ENCODE data around the gene NCAPG2.
"Not testable (repeated sequence)": the region's sequence is repeated elsewhere in the genome, so short reads cannot be mapped to it uniquely, and the experiment has no call there.

The NCAPG2 gene

DNA sequence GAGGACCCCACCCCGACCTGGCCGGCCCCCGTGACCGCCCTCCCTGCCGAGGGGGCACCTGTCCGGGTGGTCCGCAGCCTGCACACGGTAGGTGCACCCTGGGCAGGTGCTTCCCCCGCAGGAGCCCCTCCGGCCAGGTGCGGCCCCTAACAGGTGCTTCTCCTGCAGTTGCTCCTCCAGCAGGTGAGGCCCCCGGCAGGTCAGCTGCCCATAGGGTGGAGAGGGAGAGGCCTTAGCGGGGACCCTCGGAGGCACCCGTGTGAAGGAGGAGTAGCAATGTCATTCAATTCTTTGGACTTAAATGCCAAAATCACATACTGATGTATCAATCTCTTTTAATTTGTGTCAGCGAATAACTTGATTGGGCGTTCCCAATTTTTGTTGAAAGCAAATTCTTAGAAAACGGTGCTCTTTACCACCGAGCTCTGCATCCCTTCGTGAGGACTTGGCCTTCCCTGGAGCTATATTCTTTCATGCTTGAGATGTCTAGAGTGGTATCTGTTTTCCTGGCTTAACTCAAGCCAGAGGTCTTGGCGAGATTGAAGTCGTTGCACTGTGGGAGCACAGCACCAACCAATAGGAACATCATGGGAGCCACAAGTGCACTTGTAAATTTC is 738 bp upstream of the NCAPG2 start:
- no peak for DNase-seq (ENCODE audit: low read depth)

DNA sequence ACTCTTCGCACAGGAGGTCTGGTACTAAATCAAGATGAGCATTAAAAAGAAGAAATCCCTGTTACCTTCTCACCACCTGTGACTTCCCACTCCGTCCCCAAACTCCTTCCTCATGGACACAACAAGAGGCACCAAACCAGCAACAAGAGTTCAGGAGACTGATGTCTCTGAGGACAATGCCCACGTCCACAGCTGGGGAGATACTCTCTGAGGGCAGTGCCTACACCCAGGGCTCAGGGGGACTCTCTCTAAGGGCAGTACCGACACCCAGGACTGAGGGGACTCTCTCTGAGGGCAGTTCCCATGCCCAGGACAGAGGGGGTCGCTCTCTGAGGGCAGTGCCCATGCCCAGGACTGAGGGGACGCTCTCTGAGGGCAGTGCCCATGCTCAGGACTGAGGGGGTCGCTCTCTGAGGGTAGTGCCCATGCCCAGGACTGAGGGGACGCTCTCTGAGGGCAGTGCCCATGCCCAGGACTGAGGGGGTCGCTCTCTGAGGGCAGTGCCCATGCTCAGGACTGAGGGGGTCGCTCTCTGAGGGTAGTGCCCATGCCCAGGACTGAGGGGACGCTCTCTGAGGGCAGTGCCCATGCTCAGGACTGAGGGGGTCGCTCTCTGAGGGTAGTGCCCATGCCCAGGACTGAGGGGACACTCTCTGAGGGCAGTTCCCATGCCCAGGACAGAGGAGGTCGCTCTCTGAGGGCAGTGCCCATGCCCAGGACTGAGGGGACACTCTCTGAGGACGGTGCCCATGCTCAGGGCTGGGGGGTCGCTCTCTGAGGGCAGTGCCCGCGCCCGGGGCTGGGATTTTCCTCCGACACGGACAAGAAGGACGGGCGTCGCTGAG is 703 bp downstream of the NCAPG2 start:
- DNase-seq (ENCODE audit: low read depth), result not testable (repeated sequence)

DNA sequence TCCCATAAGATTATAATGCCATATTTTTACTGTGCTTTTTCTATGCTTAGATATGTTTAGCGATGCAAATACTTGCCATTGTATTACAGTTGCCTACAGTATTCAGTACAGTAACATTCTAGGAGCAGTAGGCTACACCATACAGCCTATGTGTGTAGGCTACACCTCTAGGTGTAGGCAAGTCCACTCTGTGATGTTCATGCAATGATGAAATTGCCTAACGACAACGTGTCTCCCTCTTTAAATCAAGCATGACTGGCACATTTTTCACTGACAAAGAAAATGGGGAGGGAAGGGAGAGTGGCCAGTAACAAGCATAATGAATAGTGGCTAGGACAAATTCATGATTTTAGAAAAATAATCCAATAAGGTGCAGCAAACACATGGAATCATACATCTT is 1.7 kb downstream of the NCAPG2 start:
- DNase-seq (ENCODE audit: low read depth), result no peak

DNA sequence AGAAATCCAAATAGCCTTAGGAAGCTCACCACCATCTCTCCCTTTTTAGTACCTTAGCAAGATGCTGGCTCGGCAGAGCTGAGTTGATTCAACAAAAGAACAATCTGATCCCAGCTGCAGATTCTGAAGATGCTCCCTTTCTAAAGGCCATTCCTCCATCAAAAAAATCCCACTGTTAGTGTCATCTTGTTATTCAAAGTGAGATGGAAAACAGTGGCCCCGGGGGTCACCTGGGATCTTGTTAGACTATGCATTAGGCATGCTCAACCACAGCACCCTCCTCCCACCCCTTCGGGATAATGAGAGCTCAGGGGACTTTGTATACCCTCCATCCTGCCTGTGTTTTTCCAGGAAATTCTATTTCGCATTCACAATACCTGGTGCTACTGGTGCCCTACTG is 2.4 kb downstream of the NCAPG2 start:
- DNase-seq (ENCODE audit: low read depth), result no peak

DNA sequence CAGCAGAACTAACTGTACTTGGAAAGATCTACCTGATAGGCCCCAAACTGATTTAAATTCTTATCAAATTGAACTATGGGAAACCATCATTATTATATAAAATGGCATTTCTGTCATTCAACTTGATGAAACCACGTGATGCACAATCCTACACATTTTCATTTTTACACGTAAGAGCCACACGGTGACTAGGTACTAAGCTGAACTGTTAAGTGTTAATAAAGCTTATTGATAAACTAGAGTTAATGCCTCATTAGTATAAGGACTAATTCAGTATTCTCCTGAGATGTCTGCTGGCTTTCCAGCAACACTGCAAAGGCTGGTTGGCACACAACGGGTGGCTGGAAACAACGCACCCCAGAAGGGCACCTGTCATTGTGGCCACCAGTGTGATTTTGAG is 4.6 kb downstream of the NCAPG2 start:
- DNase-seq (ENCODE audit: low read depth), result no peak

DNA sequence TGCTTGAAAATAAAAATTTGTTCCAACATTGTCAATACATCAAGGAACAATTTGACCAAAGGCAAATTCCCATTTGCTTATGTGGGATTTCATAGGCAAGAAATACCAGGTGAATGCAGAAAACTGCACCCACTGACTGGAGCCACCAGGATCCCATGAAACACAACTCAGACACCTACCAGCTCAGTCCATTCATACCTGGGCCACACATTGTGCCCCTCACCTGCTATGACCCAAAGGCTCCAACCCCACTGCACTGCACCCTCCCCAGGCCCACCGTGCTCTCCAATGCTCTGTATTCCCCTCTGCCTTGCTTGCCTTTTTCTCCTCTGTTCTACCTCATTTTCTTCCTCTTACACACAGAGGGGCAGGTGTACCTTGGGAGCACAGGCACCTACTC is 5.3 kb downstream of the NCAPG2 start:
- DNase-seq (ENCODE audit: low read depth), result no peak

DNA sequence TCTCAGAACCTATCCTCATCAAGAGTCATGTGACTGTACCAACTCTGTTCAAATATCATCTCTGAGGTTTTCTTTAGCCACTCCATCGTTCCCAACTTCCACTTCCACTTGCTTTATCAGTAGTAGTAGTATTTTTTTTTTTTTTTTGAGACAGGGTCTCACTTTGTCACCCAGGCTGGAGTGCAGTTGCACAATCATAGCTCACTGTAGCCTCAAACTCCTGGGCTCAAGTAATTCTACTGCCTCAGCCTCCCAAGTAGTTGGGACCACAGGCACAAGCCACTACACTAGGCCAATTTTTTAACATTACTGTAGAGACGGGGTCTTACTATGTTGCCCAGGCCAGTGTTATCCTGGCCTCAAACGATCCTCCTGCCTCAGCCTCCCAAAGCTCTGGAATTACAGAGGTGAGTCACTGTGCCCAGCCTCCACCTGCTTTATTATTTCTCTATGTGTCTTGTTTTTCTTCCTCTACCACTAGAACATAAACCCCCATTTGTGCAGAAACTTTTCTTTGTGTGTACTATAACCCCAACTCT is 5.9 kb downstream of the NCAPG2 start:
- no peak for DNase-seq (ENCODE audit: low read depth)

DNA sequence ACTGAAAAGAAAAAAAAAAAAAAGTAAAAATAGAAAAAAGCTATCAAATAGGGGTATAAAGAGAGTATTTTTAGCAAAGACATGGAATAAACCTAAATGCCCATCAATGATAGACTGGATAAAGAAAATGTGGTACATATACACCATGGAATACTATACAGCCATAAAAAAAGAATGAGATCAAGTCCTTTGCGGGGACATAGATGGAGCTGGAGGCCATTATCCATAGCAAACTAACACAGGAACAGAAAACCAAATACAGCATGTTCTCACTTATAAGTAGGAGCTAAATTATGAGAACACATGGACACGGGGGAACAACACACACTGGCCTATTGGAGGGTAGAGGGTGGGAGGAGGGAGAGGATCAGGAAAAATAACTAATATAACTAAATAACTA is 7.0 kb downstream of the NCAPG2 start:
- not testable (repeated sequence) for DNase-seq (ENCODE audit: low read depth)

DNA sequence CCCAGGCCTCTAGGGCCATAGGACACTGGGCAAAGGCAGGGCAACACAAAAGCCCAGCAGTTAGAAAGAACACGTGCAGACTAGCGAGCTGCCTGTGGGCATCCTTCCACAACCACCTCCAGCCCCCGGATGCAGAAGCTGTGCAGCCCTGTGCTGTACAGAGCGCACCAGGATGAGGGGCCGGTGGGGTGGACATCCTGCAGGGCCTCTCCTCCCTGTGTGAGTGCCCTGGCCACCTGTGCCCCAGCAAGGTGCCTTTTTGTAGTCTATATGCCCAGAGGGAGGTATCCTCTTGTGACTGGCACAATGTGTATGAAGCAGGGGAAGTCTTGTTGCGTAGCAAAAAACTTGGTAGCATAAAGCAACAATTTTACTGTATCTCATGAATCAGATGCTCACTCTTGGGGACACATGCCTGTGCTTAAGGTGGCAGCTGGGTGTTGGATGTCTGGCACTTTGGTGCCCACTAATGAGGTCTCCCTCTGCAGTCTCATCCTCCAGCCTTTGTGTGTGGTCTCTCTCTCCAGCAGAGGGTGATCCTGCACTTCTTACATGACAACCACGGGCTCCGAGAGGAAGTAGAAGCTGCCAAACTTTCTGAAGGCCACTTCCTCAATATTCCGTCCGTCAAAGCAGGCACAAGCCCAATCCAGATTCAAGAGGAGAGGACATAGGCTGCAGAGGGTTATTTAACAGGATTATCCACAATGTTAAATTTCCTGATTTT is 8.7 kb downstream of the NCAPG2 start:
- no peak for DNase-seq (ENCODE audit: low read depth)

DNA sequence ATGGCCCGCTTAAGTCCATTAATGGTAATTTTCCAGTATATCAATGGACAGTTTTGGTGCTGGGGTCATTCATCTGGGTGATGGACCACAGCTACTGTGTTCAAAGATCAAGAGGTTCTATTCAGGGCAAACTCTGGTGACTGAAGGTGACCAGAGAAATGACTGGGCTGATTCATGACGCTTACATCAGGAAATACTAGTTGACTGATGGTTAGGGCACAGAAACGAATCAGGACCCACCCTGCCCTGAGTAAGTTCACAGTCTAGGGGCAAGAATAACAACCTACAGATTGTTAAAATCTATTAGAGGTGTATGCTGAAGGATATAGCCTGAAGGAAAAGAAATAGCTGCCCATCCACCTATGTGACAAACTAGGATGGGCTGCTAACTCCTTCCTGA is 9.5 kb downstream of the NCAPG2 start:
- no peak for DNase-seq (ENCODE audit: low read depth)

DNA sequence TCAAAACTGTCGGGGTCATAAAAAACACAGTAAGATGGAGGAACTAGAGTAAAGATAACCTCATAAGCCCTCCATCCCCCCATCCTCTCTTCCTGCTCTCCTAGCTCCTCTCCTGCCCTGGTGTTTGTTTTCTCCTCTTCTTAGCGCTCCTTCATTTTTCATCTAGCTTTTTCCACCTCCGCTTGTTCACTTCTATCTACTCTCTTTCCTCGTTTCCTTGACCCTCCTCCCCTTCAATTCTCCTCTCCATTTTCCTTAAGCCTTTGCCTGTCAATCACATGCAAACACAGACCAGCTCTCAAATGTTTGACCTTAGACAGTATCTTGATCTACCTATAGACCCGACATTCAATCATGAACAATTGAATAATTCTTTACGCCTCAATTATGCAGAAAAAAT is 10.0 kb downstream of the NCAPG2 start:
- no peak for DNase-seq (ENCODE audit: low read depth)

DNA sequence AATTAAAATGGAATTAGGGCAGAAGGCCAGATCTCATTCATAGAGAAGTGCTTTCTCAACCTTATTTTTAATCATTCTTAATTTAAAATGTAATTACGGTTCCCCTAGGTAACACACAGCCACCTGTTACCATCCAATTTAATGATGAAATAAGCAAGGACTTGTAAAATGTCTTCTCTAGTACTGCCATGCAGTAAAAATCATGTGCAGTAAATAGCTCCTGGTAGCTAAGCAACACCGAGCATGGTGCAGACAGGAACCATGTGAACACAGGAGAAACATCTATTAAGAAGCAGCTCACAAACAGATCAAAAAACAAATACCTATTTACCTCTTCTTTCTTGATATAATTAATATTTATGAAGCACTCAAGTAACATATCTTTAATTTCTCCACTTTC is 15.1 kb downstream of the NCAPG2 start:
- DNase-seq (ENCODE audit: low read depth), result no peak

DNA sequence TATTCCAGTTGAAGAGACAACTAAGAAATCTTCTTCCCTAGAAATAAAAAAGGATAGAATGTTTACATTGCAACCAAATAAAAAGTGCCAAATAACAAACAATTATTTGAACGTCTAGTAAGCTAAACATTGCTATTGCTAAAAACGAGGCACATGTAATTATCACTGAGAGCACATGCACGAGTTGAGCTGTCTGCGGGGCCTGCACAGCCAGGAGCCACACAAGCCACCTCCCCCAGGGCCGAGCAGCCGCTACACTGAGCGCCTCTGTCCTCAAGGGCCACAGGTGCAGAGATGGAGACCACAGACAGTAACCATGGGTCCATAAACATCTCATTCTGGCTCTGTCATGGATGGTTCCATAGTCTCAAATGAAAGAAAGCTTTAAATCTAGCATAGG is 17.2 kb downstream of the NCAPG2 start:
- DNase-seq (ENCODE audit: low read depth), result no peak

DNA sequence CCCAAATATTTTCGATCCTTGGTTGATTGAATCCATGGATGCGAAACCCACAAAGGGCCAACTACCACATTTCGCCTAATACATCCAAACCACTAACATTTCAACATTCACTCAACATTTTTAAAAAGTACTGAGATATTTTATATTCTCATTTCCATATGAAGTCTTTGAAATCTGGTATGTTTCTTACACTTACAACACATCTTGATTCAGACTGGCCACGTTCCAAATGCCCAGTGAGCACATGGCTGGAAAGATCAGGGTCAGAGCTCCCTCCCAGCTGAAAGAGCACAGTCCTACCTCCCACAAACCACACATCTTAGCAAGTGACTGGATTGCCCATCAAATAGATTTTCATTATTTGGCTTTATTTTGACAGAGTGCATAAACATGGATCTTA is 18.9 kb downstream of the NCAPG2 start:
- no peak for DNase-seq (ENCODE audit: low read depth)

DNA sequence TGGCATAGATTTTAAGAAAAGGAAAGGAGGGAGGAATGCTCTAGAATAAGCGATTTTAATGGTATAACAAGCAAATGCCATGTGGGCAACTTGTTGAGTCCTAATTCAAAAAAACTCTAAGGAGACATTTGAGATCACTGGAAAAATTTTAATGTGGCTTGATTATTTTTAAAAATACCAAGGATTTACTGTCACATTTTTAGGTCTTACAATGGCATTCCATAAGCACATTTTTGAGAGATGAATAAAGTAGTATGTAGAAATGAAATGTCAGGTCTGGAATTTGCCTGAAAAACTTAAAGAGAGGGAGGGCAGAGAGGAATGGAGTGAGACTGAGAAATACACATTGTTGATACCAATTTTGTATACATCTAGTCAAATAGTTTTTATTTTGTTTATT is 20.3 kb downstream of the NCAPG2 start:
- DNase-seq (ENCODE audit: low read depth), result no peak

DNA sequence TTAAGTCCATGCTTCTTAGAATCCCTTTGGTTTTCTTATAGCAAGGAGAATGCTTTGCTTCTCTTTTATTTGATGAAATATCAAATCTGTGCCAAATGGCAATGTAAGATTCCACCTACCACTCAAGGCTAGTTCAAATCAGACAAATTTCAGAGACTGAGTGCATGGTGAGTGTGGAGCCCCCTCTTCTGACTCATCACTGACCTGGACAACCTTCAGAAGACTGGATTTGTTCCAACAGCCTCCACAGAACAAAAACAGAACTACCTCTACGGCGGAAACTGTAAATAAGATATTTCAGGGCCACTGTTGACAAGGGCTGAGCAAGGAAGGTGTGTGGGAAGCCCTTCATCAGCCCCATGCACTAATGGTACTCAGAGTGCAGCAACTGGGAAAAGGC is 21.1 kb downstream of the NCAPG2 start:
- no peak for DNase-seq (ENCODE audit: low read depth)

DNA sequence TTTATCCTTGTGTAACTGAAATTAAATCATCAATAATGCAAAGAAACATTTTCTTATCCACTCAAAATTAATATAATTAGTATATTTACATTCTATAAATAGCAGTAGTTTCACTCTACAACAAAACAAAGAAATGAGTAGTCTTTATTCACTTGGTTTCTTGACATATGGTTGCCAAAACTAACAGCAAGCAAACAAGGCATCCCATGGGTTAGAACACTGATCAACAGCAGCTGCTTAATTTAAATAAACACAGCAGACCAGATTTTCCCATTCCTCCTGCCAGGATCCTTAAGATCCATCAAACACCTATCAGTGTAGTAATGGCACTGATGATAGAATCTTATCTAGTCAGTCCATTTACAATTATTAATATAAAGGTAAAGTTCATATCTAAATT is 22.1 kb downstream of the NCAPG2 start:
- no peak for DNase-seq (ENCODE audit: low read depth)

DNA sequence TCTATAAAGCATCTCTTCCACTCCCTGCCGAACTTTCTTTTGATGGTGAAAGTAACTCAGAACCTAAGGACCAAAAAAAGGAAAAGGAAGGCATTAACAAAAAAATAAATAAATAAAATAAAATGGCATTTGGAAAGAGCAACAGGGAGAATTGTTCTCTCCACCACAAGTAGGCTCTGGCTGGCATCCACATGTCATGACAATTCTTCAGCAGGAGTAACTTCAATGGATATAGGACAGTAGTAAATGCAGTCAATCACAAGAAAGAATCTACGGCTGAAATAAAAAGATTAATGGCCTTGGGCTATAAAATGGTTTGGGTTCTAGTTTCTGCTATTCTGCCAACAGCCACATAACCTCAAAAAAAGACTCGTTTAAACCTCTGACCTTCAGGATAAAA is 23.9 kb downstream of the NCAPG2 start:
- no peak for DNase-seq (ENCODE audit: low read depth)

DNA sequence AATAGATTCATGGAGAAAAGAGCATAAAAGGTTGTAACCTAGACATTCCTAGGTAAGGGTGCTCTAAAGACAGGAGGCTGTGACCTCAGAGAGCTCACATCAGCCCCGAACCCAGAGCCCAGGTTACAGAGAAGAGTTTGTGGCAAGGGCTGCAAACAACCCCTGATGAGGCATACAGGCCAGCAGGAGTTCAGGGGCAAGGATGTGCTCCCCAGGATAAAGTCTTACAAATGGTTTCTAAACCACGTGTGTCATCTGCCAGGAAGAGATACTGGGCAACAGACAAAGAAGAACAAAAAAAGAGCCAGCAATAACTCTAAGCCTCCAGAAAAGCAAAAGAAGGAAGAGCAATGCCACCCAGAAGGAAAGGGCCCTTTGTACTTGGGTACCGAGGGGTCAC is 27.7 kb downstream of the NCAPG2 start:
- DNase-seq (ENCODE audit: low read depth), result no peak

DNA sequence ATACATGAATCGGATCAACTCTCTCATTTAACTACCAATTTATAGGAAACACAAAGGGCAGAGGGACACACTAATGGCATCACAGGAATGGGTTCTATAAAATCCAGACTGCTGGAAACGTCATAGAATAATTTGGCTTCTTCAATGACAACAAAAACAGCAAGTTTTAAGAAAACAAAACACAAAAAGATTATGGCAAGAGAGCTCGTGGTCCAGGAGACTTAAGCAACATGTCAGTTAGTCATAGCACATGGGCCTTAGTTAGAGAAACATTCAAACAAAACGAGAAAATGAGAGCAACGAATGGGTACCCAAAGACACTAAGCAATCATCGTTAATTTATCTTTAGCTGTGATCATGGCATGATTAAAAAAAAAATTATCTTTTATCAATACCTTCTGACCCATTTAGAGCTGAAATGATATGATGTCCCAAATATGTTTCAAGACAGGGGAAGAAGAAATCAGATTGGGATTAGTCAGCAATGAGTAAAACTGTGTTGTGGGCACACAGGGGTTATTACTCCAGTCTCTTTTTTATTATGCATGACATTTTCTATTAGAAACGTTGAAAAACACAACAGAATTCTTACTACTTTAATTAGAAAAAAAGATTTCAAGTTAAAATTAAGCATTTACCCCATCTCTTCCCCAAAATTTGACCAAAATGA is 28.3 kb downstream of the NCAPG2 start:
- no peak for DNase-seq (ENCODE audit: low read depth)

DNA sequence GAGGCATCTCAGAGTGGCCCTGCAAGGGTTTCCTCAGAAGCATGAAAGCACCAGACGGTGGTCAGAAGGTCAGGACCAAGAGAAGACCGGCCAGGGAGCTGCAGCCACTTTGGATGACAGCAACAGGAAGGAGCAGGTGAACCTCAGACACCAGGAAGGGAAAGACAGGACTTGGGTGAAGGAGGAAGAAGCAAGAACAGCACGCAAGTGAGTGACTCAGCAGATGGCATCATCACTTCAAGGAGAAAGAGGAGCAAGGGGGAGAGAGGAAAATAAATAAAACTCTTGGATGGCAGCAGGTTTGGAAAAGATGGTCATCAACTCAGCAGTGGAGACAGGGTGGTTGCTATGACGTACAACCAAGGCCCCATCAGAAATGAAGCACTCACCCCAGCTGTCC is 31.6 kb downstream of the NCAPG2 start:
- no peak for DNase-seq (ENCODE audit: low read depth)

DNA sequence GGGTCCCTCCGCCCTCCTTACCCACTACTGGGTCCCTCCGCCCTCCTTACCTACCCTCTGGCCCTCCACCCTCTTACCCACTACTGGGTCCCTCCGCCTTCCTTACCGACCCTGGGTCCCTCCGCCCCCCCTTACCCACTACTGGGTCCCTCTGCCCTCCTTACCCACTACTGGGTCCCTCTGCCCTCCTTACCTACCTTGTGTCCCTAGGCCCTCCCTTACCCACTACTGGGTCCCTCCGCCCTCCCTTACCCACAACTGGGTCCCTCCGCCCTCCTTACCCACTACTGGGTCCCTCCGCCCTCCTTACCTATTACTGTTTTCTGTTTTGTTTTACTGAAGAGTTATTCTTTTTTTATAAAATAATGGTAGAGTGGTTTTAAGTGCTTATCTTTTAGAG is 36.5 kb downstream of the NCAPG2 start:
- not testable (repeated sequence) for DNase-seq (ENCODE audit: low read depth)

All from stimulated activated CD8-positive, alpha-beta memory T cell treated with anti-CD3 and anti-CD28 coated beads, Interleukin-4, amount 100 ng/mL, for 24 hours (primary cell).